Sigmoid colon (tissue), 7 donors: ENCODE data around the gene PDK2. TPM values are rescaled to one million over a fixed set of nuclear protein-coding genes. Genes with fewer than 3 reads are reported as not detected.

Source experiments
- DNase-seq: peaks from one replicate; pipeline ENCODE4 v3.0.0-alpha.2; 2019
- H3K27ac ChIP-seq, 4 donors: fragments of 200-600 bp; sonication (generic); one replicate each; pipeline ENCODE4 v1.5.1; 2016 to 2019; ENCODE audit warnings: mild to moderate bottlenecking in 1 of 4
- H3K27me3 ChIP-seq, 3 donors: fragments of 200-600 bp; sonication (generic); one replicate each; pipeline ENCODE4 v1.5.1; 2019; ENCODE audit warnings: mild to moderate bottlenecking in 1 of 3
- H3K36me3 ChIP-seq, 4 donors: fragments of 200-600 bp; sonication (generic); one replicate each; pipeline ENCODE4 v1.5.1; 2016 to 2019
- H3K4me1 ChIP-seq, 4 donors: fragments of 200-600 bp; sonication (generic); one replicate each; pipeline ENCODE4 v1.5.1; 2017 to 2019
- H3K4me3 ChIP-seq, 4 donors: fragments of 200-600 bp; sonication (generic); one replicate each; pipeline ENCODE4 v1.5.1; 2017 to 2019; ENCODE audit warnings: mild to moderate bottlenecking in 2 of 4, moderate library complexity in 1 of 4
- H3K9me3 ChIP-seq, 4 donors: fragments of 200-600 bp in 3 of 4; sonication (generic) in 3 of 4; one replicate each; pipeline versions ENCODE4 v1.5.1 to v1.6.1; 2013 to 2019
- EP300 ChIP-seq, 4 donors: sonication (generic); formaldehyde crosslinking; IDR thresholded peaks; one replicate each; pipeline ENCODE4 v1.6.1; 2017; ENCODE audit warnings: antibody characterized with exemption in 4 of 4
- POLR2A ChIP-seq, 2 donors: fragments of 450-650 bp; IDR thresholded peaks; one replicate each; pipeline ENCODE4 v1.6.1; 2016; ENCODE audit warnings: antibody characterized with exemption in 2 of 2, mild to moderate bottlenecking in 2 of 2, moderate library complexity in 2 of 2
- POLR2AphosphoS5 ChIP-seq, 4 donors: sonication (generic); formaldehyde crosslinking; IDR thresholded peaks; one replicate each; pipeline ENCODE4 v1.6.1; 2017; ENCODE audit warnings: antibody characterized with exemption in 4 of 4
- WGBS, 2 donors: extraction: QIAGEN DNeasy Blood & Tissue Kit; methylation state at CpG; one replicate each; pipeline ENCODE4 v1.1.7; 2013; 5-methylcytosine and 5-hydroxymethylcytosine counted together
- intact Hi-C: fragments of 100-400 bp; cut with DNase I; formaldehyde crosslinking; loops from one replicate; pipeline ENCODE4 v1.15.1; 2023
- polyA plus RNA-seq, 3 donors: library from polyadenylated mRNA; stranded (reverse); fragments of 200-250 nt; gene quantifications; one replicate each; pipeline ENCODE4 v1.2.3, GENCODE V29; 2013
- total RNA-seq, 4 donors: library from RNA; depleted of rRNA; stranded (reverse); fragments of >200 nt; gene quantifications; one replicate each; pipeline ENCODE4 v1.1.0, GENCODE V29; 2016
- TF ChIP-seq, protein P1 (sequence below), 4 experiments: fragments of 450-650 bp in 3 of 4; fragments of 200-600 bp in 1 of 4; IDR thresholded peaks; one replicate each; pipeline ENCODE4 v1.5.1; 2016 to 2019; ENCODE audit warnings: antibody characterized with exemption in 4 of 4, mild to moderate bottlenecking in 3 of 4, moderate library complexity in 2 of 4
- donor health status: healthy with polysubstance abuse.
- donor health status: Bipolar disorder and iron deficiency.
- donor health status: healthy.

PDK2 gene
- total and polyA plus RNA-seq, 7 donors = 23.1 to 82.8 (median 43.9) TPM

DNA sequence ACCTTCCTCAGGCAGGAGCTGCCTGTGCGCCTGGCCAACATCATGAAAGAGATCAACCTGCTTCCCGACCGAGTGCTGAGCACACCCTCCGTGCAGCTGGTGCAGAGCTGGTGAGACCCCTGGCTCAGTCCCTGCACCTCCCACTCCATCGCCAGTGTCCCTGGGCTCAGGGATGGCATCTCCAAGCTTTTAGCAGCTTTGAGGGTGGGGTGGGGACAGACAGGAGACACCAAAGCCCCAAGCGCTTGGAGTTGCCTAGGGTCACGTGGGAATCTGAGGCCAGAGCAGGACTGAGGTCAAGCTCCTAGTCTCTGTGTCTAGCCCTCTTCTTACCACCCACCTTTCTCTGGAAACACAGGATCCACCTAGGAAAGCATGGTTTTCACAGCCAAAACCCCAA, 2.3 kb downstream of the PDK2 start:
- 73 to 84% methylated on average over 7 of the region's 7 CpGs for WGBS, 2 donors
- Histone ChIP-seq H3K9me3 (no peaks in the 10 kb centered on the region), H3K4me3 (no peak overlapping the region), H3K36me3 (peaks cover 10 to 25% (median 19%) of the 10 kb centered on the region in 4 donors), H3K27ac (peak overlapping the region in 2 of 4 donors; percentile 91), H3K4me1 (peaks cover 0 to 63% (median 51%) of the 10 kb centered on the region in 4 donors), H3K27me3 (no peaks in the 10 kb centered on the region)
- DNase-seq = no peak
- intact Hi-C loops = no loop called here
- TF ChIP-seq POLR2A (IDR thresholded peaks at IDR 0.05) = no peak
- TF ChIP-seq POLR2AphosphoS5 (IDR thresholded peaks at IDR 0.05) = no peak
- TF ChIP-seq EP300 (IDR thresholded peaks at IDR 0.05) = no peak
- TF ChIP-seq, protein P1, sequence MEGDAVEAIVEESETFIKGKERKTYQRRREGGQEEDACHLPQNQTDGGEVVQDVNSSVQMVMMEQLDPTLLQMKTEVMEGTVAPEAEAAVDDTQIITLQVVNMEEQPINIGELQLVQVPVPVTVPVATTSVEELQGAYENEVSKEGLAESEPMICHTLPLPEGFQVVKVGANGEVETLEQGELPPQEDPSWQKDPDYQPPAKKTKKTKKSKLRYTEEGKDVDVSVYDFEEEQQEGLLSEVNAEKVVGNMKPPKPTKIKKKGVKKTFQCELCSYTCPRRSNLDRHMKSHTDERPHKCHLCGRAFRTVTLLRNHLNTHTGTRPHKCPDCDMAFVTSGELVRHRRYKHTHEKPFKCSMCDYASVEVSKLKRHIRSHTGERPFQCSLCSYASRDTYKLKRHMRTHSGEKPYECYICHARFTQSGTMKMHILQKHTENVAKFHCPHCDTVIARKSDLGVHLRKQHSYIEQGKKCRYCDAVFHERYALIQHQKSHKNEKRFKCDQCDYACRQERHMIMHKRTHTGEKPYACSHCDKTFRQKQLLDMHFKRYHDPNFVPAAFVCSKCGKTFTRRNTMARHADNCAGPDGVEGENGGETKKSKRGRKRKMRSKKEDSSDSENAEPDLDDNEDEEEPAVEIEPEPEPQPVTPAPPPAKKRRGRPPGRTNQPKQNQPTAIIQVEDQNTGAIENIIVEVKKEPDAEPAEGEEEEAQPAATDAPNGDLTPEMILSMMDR (IDR thresholded peaks at IDR 0.05) = no peak

DNA sequence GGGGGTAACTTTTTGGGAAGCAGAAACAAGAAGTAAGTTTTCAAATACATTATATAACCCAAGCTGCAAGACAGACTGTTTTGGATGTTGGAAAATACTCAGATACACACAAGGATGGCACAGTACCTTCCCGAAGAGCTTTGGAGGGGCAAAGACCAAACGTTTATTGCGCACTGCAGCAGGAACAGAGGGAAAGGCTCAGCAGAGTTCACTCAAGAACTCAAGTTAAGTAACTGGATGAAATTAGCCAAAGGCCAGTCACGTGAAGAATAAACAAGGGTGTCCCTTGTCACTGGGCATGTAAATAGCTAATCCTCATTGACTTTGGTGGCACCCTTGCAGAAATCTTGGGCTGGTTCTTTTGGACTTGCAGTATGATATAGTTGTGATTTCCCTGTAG, 2.8 kb downstream of the PDK2 start:
- DNase-seq = no peak
- H3K4me1 ChIP-seq = peaks cover 0 to 68% (median 56%) of the 10 kb centered on the region in 4 donors
- TF ChIP-seq, protein P1 (IDR thresholded peaks at IDR 0.05) = no peak
- TF ChIP-seq POLR2AphosphoS5 (IDR thresholded peaks at IDR 0.05) (no peak), POLR2A (IDR thresholded peaks at IDR 0.05) (no peak), EP300 (IDR thresholded peaks at IDR 0.05) (no peak)
- H3K36me3 ChIP-seq = peaks cover 10 to 25% (median 19%) of the 10 kb centered on the region in 4 donors
- no peaks in the 10 kb centered on the region for H3K9me3 ChIP-seq
- H3K27ac ChIP-seq = peak overlapping the region in 2 of 4 donors; percentile 3 to 91
- H3K27me3 ChIP-seq = no peaks in the 10 kb centered on the region
- intact Hi-C loops = no loop called here
- WGBS, 2 donors = 44 to 80% methylated on average over 4 of the region's 4 CpGs
- H3K4me3 ChIP-seq = no peak overlapping the region

DNA sequence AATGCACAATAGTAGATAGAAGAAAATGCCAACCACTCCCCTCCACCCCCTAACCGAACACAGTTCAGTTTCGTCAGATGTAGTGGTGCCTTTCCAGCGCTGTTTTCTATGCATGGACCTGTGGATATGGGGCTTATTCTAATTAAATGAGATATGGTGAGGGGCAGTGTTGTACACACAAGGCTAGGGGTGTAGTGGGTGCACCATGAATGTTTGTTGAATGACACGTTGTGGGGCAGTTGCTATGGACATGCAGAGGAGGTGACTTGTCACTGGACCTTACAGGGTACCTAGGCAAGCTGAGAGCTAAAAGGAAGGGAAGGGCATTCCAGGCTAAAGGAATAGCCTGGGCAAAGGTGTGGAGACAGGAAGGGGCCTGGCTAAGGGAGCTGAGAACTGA, 3.4 kb downstream of the PDK2 start:
- Histone ChIP-seq H3K36me3 (peaks cover 10 to 25% (median 19%) of the 10 kb centered on the region in 4 donors), H3K4me1 (peaks cover 0 to 74% (median 59%) of the 10 kb centered on the region in 4 donors), H3K4me3 (no peak overlapping the region), H3K27me3 (no peaks in the 10 kb centered on the region), H3K27ac (peak overlapping the region in 3 of 4 donors; percentile 40 to 88 (median 71)), H3K9me3 (no peaks in the 10 kb centered on the region)
- intact Hi-C loops = no loop called here
- no peak for TF ChIP-seq EP300 (IDR thresholded peaks at IDR 0.05)
- no peak for TF ChIP-seq POLR2A (IDR thresholded peaks at IDR 0.05)
- no peak for TF ChIP-seq POLR2AphosphoS5 (IDR thresholded peaks at IDR 0.05)
- TF ChIP-seq, protein P1 (IDR thresholded peaks at IDR 0.05) = no peak
- WGBS, 2 donors = 79 to 90% methylated on average over 4 of the region's 4 CpGs
- DNase-seq = no peak

DNA sequence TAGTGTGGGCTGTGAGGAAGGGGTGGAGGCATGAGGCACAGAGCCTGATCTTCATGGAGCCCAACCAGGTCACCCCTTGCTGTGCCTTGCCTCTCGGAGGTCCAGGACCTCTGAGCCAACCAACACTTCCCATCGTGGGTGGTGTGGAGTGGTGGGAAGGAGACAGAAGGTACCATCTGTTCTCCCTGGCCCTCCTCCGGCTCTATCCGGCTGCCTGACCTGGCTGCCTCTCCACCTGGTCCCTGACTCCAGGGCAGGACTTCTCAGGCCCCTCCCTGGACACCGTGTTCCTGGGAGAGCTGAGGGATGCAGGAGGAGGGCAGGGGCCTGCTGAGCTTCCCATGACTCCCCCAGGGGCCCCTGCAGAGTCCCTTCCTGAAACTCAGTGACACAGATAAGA, 3.9 kb downstream of the PDK2 start:
- H3K9me3 ChIP-seq = no peaks in the 10 kb centered on the region
- peak overlapping the region; percentile 40 to 88 (median 70) for H3K27ac ChIP-seq
- no peaks in the 10 kb centered on the region for H3K27me3 ChIP-seq
- intact Hi-C loops = no loop called here
- WGBS, 2 donors = 68 to 83% methylated on average over 5 of the region's 5 CpGs
- H3K4me1 ChIP-seq = peaks cover 0 to 75% (median 59%) of the 10 kb centered on the region in 4 donors
- DNase-seq = no peak
- H3K4me3 ChIP-seq = no peak overlapping the region
- TF ChIP-seq, protein P1 (IDR thresholded peaks at IDR 0.05) = no peak
- TF ChIP-seq EP300 (IDR thresholded peaks at IDR 0.05) (no peak), POLR2AphosphoS5 (IDR thresholded peaks at IDR 0.05) (no peak), POLR2A (IDR thresholded peaks at IDR 0.05) (no peak)
- H3K36me3 ChIP-seq = peaks cover 10 to 26% (median 19%) of the 10 kb centered on the region in 4 donors

- no peak for DNase-seq
- Histone ChIP-seq H3K27me3 (no peaks in the 10 kb centered on the region), H3K36me3 (peaks cover 14 to 36% (median 30%) of the 10 kb centered on the region in 4 donors), H3K4me3 (no peak overlapping the region), H3K27ac (peak overlapping the region; percentile 69 to 88 (median 78)), H3K9me3 (no peaks in the 10 kb centered on the region), H3K4me1 (peaks cover 0 to 67% (median 57%) of the 10 kb centered on the region in 4 donors)
- WGBS, 2 donors = 22 to 62% methylated on average over 5 of the region's 5 CpGs
- intact Hi-C loops = no loop called here
- no peak for TF ChIP-seq POLR2A (IDR thresholded peaks at IDR 0.05)
- no peak for TF ChIP-seq EP300 (IDR thresholded peaks at IDR 0.05)
- no peak for TF ChIP-seq POLR2AphosphoS5 (IDR thresholded peaks at IDR 0.05)
- TF ChIP-seq, protein P1 (IDR thresholded peaks at IDR 0.05) = no peak
Measured at GRCh38 chr17:50100480-50100883, 5.3 kb downstream of the PDK2 start.
